ENCODE measurements around the gene AGER. TPM values are rescaled to one million over a fixed set of nuclear protein-coding genes. Genes with fewer than 3 reads are reported as not detected.
A peak's percentile ranks its signal among the peaks of the same experiment; 100 is the strongest.

Gene AGER
- 3.7 TPM for total RNA-seq
- 10 to 100 TPM in 5 of 8 donors, 1 to 10 TPM in 3; 6.1 to 17.1 (median 10.9) TPM for polyA plus RNA-seq (ENCODE audit: insufficient read depth in 1 of 8, insufficient read length in 8 of 8, low replicate concordance in 1 of 8)
- long read RNA-seq, donor 1 = 0 reads
- long read RNA-seq, donor 2 = 0 reads
- long read RNA-seq, donor 3 = 0 reads
- long read RNA-seq, donor 4, partial matches to known transcripts = 0 of 2 reads
- long read RNA-seq, donor 4, other reads (novel, unspliced or antisense) = 0 of 2 reads
- long read RNA-seq, donor 5 = 0 reads
- long read RNA-seq, donor 6 = 0 reads
- long read RNA-seq, donor 7, partial matches to known transcripts = 0 of 3 reads
- long read RNA-seq, donor 7, other reads (novel, unspliced or antisense) = 0 of 3 reads
- long read RNA-seq, donor 8 = 0 reads
- long read RNA-seq, donor 9 = 0 reads
- long read RNA-seq, donor 10, partial matches to known transcripts = 0 of 2 reads
- long read RNA-seq, donor 10, other reads (novel, unspliced or antisense) = 0 of 2 reads
- long read RNA-seq, donor 11, partial matches to known transcripts = 0 of 1 reads
- long read RNA-seq, donor 11, other reads (novel, unspliced or antisense) = 0 of 1 reads

- H3K4me1 ChIP-seq (ENCODE audit: control insufficient read depth, insufficient read depth, low read length) = peaks cover 46% of the 10 kb centered on the region
These were observed at the start of gene AGER for GRCh38 chr6:32184084-32184640. Gene AGER (minus strand): TSS chr6:32184253. CDS start chr6:32184222, 31 bp downstream.

GRCh38 chr6:32226434-32226833 is 42.4 kb upstream of the AGER start:
- H3K4me3 ChIP-seq (ENCODE audit: low read length) = no peak overlapping the region
- no peak for DNase-seq
- no peaks in the 10 kb centered on the region for H3K4me1 ChIP-seq (ENCODE audit: control insufficient read depth, insufficient read depth, low read length)
- H3K27me3 ChIP-seq (ENCODE audit: control insufficient read depth, insufficient read depth, low read length) = no peaks in the 10 kb centered on the region
- WGBS (ENCODE audit: insufficient coverage) = 92% methylated on average over 2 of the region's 7 CpGs
- no peaks in the 10 kb centered on the region for H3K9me3 ChIP-seq (replicated peaks; ENCODE audit: control insufficient read depth, low read depth, low read length)
- no peak overlapping the region for H3K27ac ChIP-seq (ENCODE audit: low read length)
- no peaks in the 10 kb centered on the region for H3K36me3 ChIP-seq (ENCODE audit: control insufficient read depth, insufficient read depth, low read length)

More at GRCh38 chr6:32184084-32184640, at the start of gene AGER:
- Histone ChIP-seq H3K4me3 (ENCODE audit: low read length) (no peak within 1 kb of the TSS), H3K27me3 (ENCODE audit: control insufficient read depth, insufficient read depth, low read length) (no peaks in the 10 kb centered on the region), H3K9me3 (replicated peaks; ENCODE audit: control insufficient read depth, low read depth, low read length) (no peaks in the 10 kb centered on the region), H3K27ac (ENCODE audit: low read length) (peak within 1 kb of the TSS; percentile 9), H3K36me3 (ENCODE audit: control insufficient read depth, insufficient read depth, low read length) (peaks cover 61% of the 10 kb centered on the region)
- peak; percentile 11 for DNase-seq
- 100% methylated on average over 2 of the region's 6 CpGs for WGBS (ENCODE audit: insufficient coverage)

DNA sequence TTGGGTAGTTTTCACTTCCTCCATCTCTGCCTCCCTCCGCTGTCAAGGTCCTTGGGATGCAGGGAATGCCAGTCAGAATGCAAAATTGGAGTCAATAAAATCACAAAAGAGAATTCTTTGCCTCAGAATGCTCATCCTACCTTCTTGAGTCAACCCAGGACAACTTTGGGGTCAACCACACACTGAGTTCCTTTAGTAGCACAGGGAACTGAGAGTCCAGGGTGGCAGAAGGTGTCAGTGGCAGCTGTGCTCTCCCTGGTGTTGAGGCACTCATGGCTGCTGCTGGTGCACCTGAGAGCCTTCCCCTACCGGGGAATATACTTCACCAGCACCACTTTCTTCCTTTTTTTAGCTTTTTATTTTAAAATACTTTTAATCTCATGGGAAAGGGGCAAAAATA is 40.6 kb upstream of the AGER start:
- Histone ChIP-seq H3K27me3 (ENCODE audit: control insufficient read depth, insufficient read depth, low read length) (no peaks in the 10 kb centered on the region), H3K27ac (ENCODE audit: low read length) (peak overlapping the region; percentile 32), H3K9me3 (replicated peaks; ENCODE audit: control insufficient read depth, low read depth, low read length) (no peaks in the 10 kb centered on the region), H3K4me1 (ENCODE audit: control insufficient read depth, insufficient read depth, low read length) (no peaks in the 10 kb centered on the region), H3K4me3 (ENCODE audit: low read length) (no peak overlapping the region), H3K36me3 (ENCODE audit: control insufficient read depth, insufficient read depth, low read length) (no peaks in the 10 kb centered on the region)
- no peak for DNase-seq
- WGBS (ENCODE audit: insufficient coverage) = no CpG with 5 or more reads among the region's 2 CpGs

DNA sequence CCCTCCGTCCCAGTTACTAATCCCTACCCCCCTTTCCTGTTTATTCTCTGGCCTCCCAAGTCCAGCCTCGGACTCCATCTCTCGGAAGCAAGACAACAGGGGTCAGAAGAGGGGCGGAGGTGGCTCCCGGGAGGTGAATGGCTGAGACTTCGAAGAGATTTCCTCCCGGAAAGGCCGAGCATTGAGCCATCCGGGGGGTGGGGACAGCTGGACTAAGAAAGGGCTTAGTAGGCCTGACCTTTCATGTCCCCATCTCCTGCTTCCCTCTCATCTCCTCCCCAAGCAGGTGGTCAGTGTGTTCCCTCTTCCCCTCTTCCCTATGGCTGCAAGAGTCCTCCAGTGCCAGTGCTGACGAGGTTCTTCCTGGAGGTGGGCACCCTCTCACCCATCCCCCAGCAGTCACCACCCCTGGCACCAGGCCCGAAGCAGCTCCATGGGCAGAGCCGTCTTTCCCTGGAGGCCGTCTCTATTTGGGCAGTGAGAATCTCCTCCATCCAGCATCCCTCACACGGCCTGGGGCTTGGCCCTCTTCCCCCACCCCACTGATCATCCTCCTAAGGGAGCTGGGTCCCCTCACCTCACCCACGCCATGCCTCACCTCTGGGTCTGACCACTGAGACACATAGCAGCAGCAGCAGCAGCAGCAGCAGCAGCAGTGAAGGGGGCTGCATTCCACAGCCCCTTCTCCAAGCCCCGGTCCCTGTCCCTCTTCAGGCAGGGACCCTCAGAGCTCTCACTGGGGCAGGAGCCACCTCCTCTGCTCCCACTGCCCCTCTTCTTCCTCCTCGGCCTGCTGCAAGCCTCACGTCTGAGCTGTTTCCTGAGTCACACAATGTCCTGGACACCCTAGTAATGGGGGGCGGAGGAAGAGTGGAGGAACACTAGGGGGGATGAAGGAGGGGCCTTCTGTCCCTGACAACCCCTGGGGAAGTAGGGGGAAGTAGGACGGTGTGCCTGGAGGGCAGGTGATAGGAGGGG is 39.5 kb upstream of the AGER start, which contains the start of gene NOTCH4:
Gene NOTCH4 (minus strand): TSS at position 810 of the 978 bp plus-strand sequence. CDS start 139 bp downstream, at position 671.
- no peak for DNase-seq
- H3K36me3 ChIP-seq (ENCODE audit: control insufficient read depth, insufficient read depth, low read length) = no peaks in the 10 kb centered on the region
- WGBS (ENCODE audit: insufficient coverage) = 50% methylated on average over 9 of the region's 20 CpGs
- H3K27me3 ChIP-seq (ENCODE audit: control insufficient read depth, insufficient read depth, low read length) = no peaks in the 10 kb centered on the region
- H3K27ac ChIP-seq (ENCODE audit: low read length) = peak within 1 kb of the TSS; percentile 69
- H3K9me3 ChIP-seq (replicated peaks; ENCODE audit: control insufficient read depth, low read depth, low read length) = no peaks in the 10 kb centered on the region
- peak within 1 kb of the TSS; percentile 22 for H3K4me3 ChIP-seq (ENCODE audit: low read length)
- H3K4me1 ChIP-seq (ENCODE audit: control insufficient read depth, insufficient read depth, low read length) = no peaks in the 10 kb centered on the region

DNA sequence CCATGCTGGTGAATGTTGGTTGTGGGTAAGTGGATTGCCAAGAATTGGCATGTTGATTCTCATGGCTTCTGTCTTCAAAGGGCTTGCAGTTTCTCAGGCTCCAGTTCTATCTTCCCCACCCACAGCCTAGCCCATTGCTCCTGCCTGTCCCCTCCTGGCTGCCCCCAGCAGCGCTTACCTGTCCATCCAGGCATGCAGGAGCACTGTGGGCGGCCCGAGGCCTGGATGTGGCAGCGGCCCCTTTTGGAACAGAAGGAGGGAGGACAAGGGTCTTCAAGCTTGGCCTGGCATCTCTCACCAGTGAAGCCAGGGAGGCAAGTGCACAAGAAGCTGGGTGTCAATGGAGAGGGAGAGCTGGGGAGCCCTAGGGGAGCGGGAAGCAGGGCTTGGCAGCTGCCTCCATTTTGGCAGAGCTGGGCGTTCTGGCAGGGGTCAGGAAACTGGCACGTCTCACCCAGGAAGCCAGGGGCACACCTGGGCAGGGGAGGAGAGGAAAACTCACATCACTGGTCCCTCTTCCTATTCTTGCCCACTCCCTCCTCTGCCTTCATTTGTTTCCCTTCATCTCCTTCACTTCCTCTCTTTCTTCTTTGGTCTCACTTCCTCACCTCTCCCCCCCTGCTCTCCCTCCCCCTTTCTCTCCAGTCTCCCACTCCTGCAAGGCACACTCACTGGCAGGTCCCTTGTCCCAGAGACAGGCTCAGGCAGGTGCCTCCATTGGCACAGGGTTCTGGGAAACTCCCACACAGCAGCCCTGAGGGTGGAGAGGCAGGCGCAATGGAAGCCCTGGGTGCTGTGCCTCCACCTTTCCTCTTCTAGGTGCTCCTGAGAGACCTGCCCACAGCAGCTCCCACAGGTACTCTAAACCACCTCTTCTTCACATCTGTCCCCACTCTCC is 38.5 kb upstream of the AGER start:
- no peak for DNase-seq
- Histone ChIP-seq H3K4me3 (ENCODE audit: low read length) (peak overlapping the region; percentile 22), H3K4me1 (ENCODE audit: control insufficient read depth, insufficient read depth, low read length) (no peaks in the 10 kb centered on the region), H3K9me3 (replicated peaks; ENCODE audit: control insufficient read depth, low read depth, low read length) (no peaks in the 10 kb centered on the region), H3K36me3 (ENCODE audit: control insufficient read depth, insufficient read depth, low read length) (no peaks in the 10 kb centered on the region), H3K27me3 (ENCODE audit: control insufficient read depth, insufficient read depth, low read length) (no peaks in the 10 kb centered on the region), H3K27ac (ENCODE audit: low read length) (peak overlapping the region; percentile 69)
- 89% methylated on average over 7 of the region's 8 CpGs for WGBS (ENCODE audit: insufficient coverage)

DNA sequence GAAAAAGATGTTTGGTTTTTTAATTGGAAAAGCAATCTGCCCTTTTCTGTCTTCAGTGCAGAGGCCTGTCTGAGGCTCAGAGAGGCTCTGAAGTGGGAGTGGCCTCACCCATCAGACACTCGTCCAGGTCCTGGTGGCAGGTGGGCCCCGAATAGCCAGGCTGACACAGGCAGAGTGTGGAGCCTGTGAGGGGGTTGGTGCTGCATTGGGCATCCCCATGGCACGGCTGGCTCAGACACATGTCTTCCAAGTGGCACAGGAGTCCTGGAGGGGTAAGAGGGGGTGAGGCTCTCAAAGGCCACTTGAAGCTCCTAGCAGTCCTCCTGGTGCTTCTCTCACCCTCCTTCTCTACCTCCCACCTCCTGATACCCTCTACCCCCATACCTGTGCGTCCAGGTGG is 36.0 kb upstream of the AGER start:
- H3K9me3 ChIP-seq (replicated peaks; ENCODE audit: control insufficient read depth, low read depth, low read length) = no peaks in the 10 kb centered on the region
- no peak for DNase-seq
- no peak overlapping the region for H3K4me3 ChIP-seq (ENCODE audit: low read length)
- H3K4me1 ChIP-seq (ENCODE audit: control insufficient read depth, insufficient read depth, low read length) = no peaks in the 10 kb centered on the region
- H3K27me3 ChIP-seq (ENCODE audit: control insufficient read depth, insufficient read depth, low read length) = no peaks in the 10 kb centered on the region
- WGBS (ENCODE audit: insufficient coverage) = 61% methylated on average over 2 of the region's 4 CpGs
- H3K36me3 ChIP-seq (ENCODE audit: control insufficient read depth, insufficient read depth, low read length) = no peaks in the 10 kb centered on the region
- no peak overlapping the region for H3K27ac ChIP-seq (ENCODE audit: low read length)

DNA sequence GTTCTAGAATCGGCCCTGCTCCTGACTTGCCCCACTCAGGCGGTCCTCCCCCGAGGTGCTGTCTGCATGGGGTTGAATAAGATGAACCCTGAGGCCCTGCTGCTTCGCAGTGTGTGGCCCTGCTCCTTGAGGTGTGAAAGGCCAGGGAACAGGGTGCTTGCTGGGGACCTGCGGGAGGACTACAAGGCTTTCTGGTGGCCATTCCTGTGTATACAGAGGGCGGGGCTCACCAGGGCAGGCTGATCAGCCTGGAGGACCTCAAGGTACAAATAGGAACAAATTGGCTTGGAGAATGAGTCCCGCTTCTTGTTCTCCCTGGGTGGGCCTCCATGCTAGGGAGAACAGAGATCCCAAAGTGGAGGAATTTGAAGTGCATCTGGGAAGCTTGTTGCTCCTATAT is 34.1 kb upstream of the AGER start:
- no peak for DNase-seq
- H3K27me3 ChIP-seq (ENCODE audit: control insufficient read depth, insufficient read depth, low read length) = no peaks in the 10 kb centered on the region
- no peak overlapping the region for H3K4me3 ChIP-seq (ENCODE audit: low read length)
- no peaks in the 10 kb centered on the region for H3K4me1 ChIP-seq (ENCODE audit: control insufficient read depth, insufficient read depth, low read length)
- H3K36me3 ChIP-seq (ENCODE audit: control insufficient read depth, insufficient read depth, low read length) = no peaks in the 10 kb centered on the region
- 63% methylated on average over 6 of the region's 7 CpGs for WGBS (ENCODE audit: insufficient coverage)
- H3K9me3 ChIP-seq (replicated peaks; ENCODE audit: control insufficient read depth, low read depth, low read length) = no peaks in the 10 kb centered on the region
- H3K27ac ChIP-seq (ENCODE audit: low read length) = no peak overlapping the region

GRCh38 chr6:32216998-32217397 is 32.9 kb upstream of the AGER start:
- no peaks in the 10 kb centered on the region for H3K4me1 ChIP-seq (ENCODE audit: control insufficient read depth, insufficient read depth, low read length)
- no peak overlapping the region for H3K27ac ChIP-seq (ENCODE audit: low read length)
- H3K36me3 ChIP-seq (ENCODE audit: control insufficient read depth, insufficient read depth, low read length) = no peaks in the 10 kb centered on the region
- no peak for DNase-seq
- H3K9me3 ChIP-seq (replicated peaks; ENCODE audit: control insufficient read depth, low read depth, low read length) = no peaks in the 10 kb centered on the region
- H3K4me3 ChIP-seq (ENCODE audit: low read length) = no peak overlapping the region
- no peaks in the 10 kb centered on the region for H3K27me3 ChIP-seq (ENCODE audit: control insufficient read depth, insufficient read depth, low read length)
- 85% methylated on average over 11 of the region's 11 CpGs for WGBS (ENCODE audit: insufficient coverage)

DNA sequence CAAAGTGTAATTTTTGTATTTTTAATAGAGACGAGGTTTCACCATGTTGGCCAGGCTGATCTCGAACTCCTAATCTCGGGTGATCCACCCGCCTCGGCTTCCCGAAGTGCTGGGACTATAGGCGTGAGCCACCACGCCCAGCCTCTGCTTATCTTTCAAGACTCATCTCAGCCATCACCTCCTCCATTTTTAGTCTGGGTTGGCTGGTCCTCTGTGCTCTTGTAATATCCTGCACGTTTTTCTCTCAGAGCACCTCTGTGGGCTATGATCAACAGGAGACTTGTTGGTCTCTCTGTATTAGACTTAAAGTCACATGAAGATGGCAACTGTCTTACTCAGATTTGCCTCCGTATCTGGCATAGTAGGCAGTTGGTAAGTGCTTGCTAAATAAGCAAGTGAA is 32.2 kb upstream of the AGER start:
- Histone ChIP-seq H3K9me3 (replicated peaks; ENCODE audit: control insufficient read depth, low read depth, low read length) (no peaks in the 10 kb centered on the region), H3K27ac (ENCODE audit: low read length) (no peak overlapping the region), H3K4me3 (ENCODE audit: low read length) (no peak overlapping the region), H3K4me1 (ENCODE audit: control insufficient read depth, insufficient read depth, low read length) (no peaks in the 10 kb centered on the region), H3K27me3 (ENCODE audit: control insufficient read depth, insufficient read depth, low read length) (no peaks in the 10 kb centered on the region), H3K36me3 (ENCODE audit: control insufficient read depth, insufficient read depth, low read length) (no peaks in the 10 kb centered on the region)
- 93% methylated on average over 3 of the region's 10 CpGs for WGBS (ENCODE audit: insufficient coverage)
- DNase-seq = no peak

Data from muscle of leg (tissue), 16 donors.